HG03521 (cell line): ENCODE data around the gene HIC2.
"Not testable (repeated sequence)": the region's sequence is repeated elsewhere in the genome, so short reads cannot be mapped to it uniquely, and the experiment has no call there.

Source experiments
- ATAC-seq: cut with Tn5 transposase; IDR thresholded peaks from one replicate; pipeline ENCODE4 v1.9.1; 2021; ENCODE audit warnings: mild to moderate bottlenecking, moderate library complexity; ENCODE audit not compliant: unreplicated experiment

The HIC2 gene

DNA sequence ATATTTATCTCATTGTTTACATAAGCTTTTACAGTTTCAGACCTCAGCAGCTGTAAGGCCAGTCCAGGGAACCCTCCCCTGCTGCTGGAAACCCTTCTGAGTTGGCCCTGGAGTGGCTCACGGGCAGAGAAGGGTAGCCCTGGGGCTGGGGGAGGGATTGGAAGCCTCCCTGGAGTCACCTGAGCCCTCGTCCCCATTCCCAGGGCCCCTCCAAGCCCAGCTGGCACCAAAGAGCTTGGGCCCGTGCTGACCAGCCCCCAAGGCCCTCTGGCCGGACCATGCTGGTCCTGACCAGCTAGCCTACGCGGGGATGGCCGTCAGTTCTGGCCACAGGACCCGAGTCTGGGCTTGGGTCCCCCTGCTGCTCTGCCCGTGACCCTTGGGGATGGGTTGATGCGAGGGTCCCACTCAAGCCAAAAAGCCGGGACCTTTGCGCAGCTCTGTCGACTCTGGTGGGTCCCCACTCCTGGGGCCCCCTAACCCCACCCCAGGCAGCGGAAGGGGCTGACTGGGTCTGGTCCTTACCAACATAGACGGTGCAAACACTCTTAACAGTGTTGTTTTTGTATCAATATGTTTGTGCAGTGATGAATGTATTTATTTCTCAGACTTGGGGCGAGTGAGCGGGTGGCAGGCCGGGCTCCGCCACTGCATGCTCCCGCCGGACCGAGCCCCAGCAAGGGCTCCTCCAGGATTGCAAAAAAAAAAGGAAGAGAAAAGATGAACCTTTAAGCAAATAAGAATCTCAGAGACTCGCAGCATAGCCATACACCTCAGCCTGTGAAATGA, 32.6 kb downstream of the HIC2 start:
- no peak for ATAC-seq

- ATAC-seq: no peak
These were observed 33.2 kb downstream of the HIC2 start for GRCh38 chr22:21450320-21450831.

- no peak for ATAC-seq
These were observed 33.7 kb downstream of the HIC2 start for GRCh38 chr22:21450858-21451353.

DNA sequence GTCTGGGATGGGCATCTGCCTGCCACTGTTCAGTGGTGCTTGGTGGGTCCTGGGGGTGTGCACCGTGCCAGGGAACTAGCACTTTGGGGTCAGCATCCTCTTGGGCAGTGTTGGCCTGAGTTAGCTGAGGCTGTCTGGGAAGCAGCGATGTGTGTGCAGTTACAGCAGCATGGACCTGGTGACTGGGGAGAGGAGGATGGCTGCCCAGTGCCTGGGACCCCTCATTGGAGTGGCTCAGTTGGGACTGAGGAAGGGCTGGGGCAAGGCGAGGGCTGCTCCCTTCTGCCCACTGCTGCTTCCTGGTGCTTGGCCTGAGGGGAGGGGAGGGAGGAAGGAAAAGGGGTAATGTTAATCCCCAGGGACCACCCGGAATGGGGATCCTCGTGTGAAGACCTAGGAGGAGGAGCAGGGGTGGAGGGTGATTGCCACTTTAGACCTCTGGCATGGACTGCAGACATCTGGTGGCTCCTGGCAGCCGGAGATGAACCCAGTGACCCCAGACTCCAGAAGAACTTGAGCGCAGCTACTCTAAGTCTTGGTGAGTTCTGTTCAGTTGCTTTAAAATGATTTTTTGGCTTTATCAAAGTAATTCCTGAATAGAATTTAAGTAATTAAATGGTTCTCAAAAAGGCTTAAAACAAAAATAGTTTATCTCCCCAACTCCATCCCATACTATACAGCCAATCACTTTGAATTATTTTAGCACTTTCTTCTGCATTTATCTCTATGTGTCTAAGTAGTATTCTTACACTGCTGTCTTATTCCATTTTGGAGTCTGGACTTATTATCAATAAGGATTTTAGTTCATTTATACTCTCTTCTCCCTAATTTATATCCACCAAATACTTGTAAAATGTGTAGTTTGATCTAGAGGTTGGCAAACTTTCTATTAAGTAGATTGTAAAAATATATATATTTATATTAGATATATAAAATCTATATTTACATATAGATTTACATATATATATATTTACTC, 34.7 kb downstream of the HIC2 start:
- ATAC-seq: no peak

- not testable (repeated sequence) for ATAC-seq
These were observed 35.5 kb downstream of the HIC2 start for GRCh38 chr22:21452666-21453065.

DNA sequence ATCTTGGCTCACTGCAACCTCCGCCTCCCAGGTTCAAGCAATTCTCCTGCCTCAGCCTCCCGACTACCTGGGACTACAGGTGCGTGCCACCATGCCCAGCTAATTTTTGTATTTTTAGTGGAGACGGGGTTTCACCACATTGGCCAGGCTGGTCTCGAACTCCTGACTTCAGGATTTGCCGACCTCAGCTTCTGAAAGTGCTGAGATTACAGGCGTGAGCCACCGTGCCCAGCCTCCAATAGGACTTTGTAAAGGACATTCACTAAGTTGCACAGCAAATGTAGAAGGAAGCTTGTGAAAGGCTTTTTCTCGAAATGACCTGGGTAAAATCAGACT, 37.8 kb downstream of the HIC2 start:
- ATAC-seq: not testable (repeated sequence)

- no peak for ATAC-seq
These were observed 38.3 kb downstream of the HIC2 start for GRCh38 chr22:21455334-21456089.

- ATAC-seq: no peak
These were observed 40.0 kb downstream of the HIC2 start for GRCh38 chr22:21457023-21457787.

DNA sequence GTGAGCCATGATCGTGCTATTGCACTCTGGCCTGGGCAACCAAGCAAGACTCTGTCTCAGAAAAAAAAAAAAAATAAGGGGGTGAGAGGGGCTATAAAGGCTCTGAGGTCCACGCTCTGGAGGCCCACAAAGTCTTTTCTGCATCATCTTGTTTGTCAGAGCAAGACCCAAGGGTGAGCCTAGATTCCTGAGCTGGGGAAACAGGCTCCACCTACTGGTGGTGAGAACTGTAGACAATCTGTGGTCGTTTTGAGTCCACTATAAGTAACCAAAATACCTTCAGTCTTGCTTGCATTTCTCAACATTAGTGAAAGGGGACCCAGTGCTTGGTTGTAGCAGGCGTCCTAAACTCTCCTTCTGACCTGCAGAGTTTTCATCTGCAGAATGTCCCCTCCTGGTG, 45.5 kb downstream of the HIC2 start:
- ATAC-seq: not testable (repeated sequence)

DNA sequence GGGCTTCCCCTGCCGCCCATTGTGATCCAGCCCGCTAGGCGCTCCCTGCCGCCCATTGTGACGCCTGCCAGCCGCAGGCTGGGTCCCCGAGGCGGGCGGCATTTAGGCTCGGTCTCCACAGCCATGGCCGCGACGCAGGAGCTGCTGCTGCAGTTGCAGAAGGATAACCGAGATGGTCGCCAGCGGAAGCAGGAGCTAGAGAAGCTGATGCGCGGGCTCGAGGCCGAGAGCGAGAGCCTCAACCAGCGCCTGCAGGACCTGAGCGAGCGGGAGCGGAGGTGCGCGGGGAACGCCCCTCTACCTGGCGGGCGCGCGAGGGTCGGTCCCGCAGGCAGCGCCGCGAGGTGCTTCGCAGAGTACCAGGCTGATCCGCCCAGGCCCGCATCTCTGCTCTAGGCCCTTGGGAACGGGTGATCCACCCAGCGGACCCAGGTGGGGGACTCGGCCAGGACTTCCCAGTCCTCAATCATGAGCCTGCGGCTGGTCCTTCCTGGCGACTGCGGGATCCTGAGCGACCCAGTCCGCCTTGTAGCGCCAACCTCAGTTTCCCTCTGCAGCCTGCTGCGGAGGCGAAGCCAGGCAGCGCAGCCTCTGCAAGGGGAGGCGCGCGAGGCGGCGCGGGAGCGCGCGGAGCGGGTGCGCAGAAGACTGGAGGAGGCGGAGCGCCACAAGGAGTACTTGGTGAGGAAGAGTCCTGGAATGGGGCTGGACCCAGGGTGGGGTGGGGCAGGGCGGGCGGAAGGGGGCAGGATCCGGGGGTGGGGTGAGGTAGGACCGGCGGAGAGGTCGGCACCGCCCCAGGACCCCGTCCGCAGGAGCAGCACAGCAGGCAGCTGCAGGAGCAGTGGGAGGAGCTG, 50.4 kb downstream of the HIC2 start, which contains the start of gene TMEM191C:
TMEM191C (plus strand) TSS at position 51 of the 857 bp plus-strand sequence; CDS start at position 124, 73 bp downstream.
- not testable (repeated sequence) for ATAC-seq

DNA sequence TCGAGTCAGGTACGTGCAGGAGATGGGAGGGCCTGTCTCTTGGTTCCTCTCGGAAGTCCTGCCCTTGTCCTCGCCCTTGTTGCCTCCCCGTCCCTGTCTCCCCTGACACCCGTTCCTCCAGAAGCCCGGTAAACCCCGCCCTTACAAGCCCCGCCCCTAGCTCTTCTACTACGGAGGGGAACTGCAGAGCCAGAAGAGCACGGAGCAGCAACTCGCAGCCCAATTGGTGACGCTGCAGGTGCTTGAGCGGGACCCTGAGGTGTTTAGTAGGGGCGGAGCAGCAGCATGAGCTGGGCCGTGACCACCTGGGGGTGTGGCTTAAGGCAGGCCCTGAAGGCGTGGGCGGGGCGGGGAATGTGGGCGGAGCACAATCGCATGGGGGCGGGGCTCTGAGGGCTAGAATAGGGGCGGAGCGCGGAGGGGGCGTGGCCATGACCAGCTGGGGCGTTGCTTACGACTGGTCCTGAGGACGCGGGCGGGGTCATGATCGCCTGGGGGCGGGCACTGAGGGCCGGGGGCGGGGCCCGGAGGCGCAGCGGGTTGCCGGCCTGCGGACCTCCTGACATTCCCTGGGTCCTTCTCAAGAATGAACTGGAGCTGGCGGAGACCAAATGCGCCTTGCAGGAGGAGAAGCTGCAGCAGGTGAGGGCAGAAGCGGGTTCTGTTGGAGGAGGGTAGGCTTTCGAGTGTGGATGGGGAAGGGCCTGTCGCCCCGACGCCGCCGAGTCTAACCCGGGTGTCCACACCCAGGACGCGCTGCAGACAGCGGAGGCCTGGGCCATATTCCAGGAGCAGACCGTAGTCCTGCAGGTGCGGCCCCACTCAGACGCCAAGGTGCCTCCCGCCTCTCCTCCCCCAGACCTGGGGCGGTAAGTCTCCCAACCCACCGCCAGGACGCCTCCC, 51.3 kb downstream of the HIC2 start:
- ATAC-seq: peak; percentile 85

DNA sequence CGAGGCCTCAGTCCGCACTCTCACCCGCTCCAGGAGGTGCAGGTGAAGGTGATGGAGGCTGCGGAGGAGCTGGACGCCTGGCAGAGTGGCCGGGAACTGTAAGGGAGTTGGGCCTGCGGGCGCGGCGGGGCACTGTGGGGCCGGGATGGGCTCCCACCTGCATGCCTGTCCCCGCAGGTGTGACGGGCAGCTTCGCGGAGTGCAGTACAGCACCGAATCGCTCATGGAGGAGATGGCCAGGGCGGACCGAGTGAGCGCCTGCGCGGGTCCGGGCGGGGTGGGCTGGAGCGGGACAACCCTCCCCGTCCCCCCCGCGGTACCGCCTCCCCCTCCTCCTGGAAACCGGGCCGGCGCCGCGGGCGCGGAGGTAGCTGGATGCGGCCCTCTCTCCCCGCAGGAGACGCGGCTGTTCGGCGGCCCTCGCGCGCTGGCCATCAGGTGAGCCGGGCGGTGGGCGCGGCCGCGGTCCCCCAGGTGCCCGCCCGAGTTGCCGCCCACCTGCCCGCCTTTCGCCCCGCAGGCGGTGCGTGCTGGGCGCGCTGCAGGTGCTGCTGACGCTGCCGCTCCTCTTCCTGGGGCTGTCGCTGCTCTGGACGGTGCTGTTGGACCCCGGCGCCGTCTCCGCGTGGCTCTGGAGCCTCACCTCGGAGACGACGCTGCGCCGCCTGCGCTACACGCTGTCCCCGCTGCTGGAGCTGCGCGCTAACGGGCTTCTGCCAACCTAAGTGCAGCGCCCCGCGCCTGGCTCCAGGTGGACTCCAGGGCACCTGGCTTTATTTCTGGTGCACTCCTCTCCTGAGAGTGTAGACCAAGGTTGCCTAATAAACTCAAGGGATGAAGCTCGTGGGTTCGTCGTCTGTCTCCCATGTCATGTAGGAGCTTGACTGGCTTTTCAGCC, 52.2 kb downstream of the HIC2 start:
- ATAC-seq: not testable (repeated sequence)

DNA sequence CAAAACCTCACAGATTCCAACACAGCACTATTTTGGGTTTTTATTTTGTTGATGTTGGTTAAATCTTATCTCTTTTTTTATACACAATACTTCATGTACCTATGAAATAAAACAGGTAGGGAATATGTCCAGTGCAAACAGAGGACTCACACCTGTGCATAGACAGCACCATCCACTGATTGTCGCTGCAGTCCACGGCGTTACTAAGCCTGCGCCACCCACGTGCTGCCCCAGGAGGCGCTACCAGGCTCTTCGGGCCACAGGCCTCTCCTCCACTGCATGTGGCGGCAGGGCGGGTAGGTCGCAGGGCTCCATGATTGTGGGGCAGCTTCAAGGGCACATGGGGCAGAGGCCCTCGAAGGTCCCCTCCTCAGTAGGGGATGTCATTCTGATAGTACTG, 55.8 kb downstream of the HIC2 start:
- ATAC-seq: not testable (repeated sequence)

DNA sequence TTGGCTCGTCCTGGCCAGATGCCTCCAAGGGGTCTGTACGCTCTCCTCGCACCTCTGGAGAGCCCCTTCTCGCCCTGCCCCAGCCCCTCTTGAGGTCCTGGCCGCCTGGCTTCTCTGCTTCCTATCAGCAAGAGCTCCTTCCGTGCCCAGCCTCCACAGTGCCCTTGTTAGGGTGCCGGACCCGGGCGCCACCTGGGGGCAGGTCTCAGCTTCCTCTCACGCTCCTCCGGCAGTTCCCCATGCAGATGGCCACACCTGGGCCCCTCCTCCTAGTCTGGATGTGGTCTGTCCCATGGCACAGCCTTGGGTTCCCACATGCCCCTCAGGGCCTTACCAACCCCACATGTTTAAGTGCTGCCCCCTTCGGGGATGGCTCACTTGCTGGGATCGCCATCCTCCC, 56.5 kb downstream of the HIC2 start:
- not testable (repeated sequence) for ATAC-seq

- ATAC-seq: not testable (repeated sequence)
These were observed 66.9 kb downstream of the HIC2 start for GRCh38 chr22:21484039-21484438.

GRCh38 chr22:21487723-21488122, 70.6 kb downstream of the HIC2 start:
- not testable (repeated sequence) for ATAC-seq

DNA sequence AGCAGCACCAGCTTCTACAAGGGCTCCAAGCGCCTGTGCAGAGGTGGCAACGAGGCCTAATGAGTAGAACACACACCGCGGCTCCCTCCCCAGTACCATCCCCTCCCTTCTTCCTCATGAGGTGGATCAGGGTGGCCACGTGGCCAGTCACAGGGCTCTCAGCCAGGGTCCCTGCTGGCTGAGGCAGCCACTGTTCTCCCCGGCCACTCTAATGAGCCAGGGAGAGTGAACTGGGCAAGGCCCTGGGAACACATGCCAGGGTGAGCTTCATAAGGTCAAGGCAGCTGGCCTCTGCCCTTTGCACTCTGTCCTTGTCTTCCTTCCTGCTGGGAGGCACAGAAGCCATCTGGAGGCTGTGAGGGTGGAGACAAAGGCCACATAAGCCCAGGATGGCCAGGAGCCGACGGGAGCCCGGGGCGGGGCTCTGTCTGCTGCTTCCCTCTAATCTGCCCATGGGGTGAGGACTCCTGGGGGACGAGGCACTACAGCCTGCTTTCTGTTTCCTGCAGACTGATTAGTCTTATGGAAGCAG, 72.0 kb downstream of the HIC2 start:
- not testable (repeated sequence) for ATAC-seq
